Suprapubic skin (tissue), 4 donors: ENCODE measurements around the gene SLC6A4. TPM values are rescaled to one million over a fixed set of nuclear protein-coding genes. Genes with fewer than 3 reads are reported as not detected.
A peak's percentile ranks its signal among the peaks of the same experiment; 100 is the strongest.

Experiments used
- DNase-seq, 2 donors: peaks; one replicate each; pipeline ENCODE4 v3.0.0-alpha.2; 2019; ENCODE audit warnings: low spot score in 2 of 2
- H3K27ac ChIP-seq: fragments of 200-600 bp; sonication (generic); one replicate; pipeline ENCODE4 v1.5.1; 2019
- H3K27me3 ChIP-seq: fragments of 200-600 bp; sonication (generic); one replicate; pipeline ENCODE4 v1.5.1; 2019
- H3K36me3 ChIP-seq: fragments of 200-600 bp; sonication (generic); one replicate; pipeline ENCODE4 v1.5.1; 2019
- H3K4me1 ChIP-seq: fragments of 200-600 bp; sonication (generic); one replicate; pipeline ENCODE4 v1.5.1; 2019
- H3K4me3 ChIP-seq: fragments of 200-600 bp; sonication (generic); one replicate; pipeline ENCODE4 v1.5.1; 2019; ENCODE audit warnings: mild to moderate bottlenecking
- H3K9me3 ChIP-seq: fragments of 200-600 bp; sonication (generic); one replicate; pipeline ENCODE4 v1.5.1; 2019
- EP300 ChIP-seq: sonication (generic); formaldehyde crosslinking; IDR thresholded peaks from one replicate; pipeline ENCODE4 v1.6.1; 2017; ENCODE audit warnings: antibody characterized with exemption
- POLR2A ChIP-seq, 2 donors: fragments of 450-650 bp; IDR thresholded peaks; one replicate each; pipeline ENCODE4 v1.6.1; 2017; ENCODE audit warnings: antibody characterized with exemption in 2 of 2, mild to moderate bottlenecking in 2 of 2, moderate library complexity in 2 of 2
- POLR2AphosphoS5 ChIP-seq, 3 donors: sonication (generic); formaldehyde crosslinking; IDR thresholded peaks; one replicate each; pipeline ENCODE4 v1.6.1; 2017; ENCODE audit warnings: antibody characterized with exemption in 3 of 3
- WGBS: methylation state at CpG from one replicate; pipeline ENCODE4 v1.1.5; 2018; 5-methylcytosine and 5-hydroxymethylcytosine counted together
- total RNA-seq, 4 donors: library from RNA; depleted of rRNA; stranded (reverse); fragments of >200 nt; gene quantifications; one replicate each; pipeline ENCODE4 v1.1.0, GENCODE V29; 2016
- TF ChIP-seq, protein P1 (sequence below), 2 donors: fragments of 200-600 bp in 1 of 2; fragments of 450-650 bp in 1 of 2; sonication (generic) in 1 of 2; IDR thresholded peaks; one replicate each; pipeline ENCODE4 v1.5.1; 2016 to 2019; ENCODE audit warnings: antibody characterized with exemption in 2 of 2, mild to moderate bottlenecking in 1 of 2, moderate library complexity in 1 of 2

SLC6A4 gene
- 1 to 10 TPM in 1 of 4 donors, under 1 TPM in 3; 0.42 to 1.6 (median 0.69) TPM for total RNA-seq

DNA sequence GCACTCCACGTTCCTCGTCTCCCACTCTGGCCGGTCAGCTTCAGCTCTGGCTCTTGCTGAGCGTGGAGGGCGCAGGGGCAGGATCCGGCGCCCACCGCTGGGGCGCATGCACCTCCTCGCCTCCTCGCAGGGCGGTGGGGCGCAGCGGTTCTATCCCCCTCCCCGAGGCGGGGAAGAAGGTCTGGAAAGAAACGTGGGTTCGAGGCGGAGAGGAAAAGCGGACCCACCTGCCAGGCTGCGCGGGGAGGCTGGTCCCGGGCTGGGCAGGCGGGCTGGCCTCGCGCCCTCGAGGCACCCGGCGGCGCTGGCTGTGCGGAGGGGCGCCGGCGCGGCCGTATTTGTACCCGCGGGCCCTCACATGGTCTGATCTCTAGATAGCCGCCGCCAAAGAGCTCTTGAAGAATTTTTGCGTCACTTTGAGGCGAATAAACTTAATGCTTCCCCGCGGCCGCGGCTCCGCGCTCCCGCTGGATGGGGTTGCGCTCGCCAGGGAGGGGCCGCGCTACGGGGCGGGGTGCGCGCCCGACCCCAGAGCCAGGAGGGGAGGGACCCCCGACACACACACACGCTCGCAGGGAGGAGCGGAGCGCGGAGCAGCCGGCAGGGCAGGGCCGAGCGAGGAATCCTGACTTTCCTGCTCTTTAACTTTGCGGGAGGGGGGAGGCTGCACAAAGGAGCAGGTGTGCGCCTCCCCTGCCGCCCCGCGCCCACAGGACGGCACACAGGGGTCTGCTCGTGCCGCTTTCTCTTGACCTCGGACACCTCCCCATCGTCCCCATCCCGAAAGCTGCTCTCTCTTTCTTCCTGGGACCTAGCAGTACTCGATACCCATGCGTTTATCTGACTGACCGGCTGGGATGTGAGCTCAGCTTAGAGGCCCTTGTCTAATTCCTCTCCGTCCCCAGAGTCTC is at the start of gene SLC6A4:
TSS of gene SLC6A4 (minus strand) at position 312 of the 911 bp plus-strand sequence. CDS start 13,739 bp downstream, outside the sequence.
- H3K27ac ChIP-seq, result no peak within 1 kb of the TSS
- peaks cover 17% of the 10 kb centered on the region for H3K27me3 ChIP-seq
- 5% methylated on average over 63 of the region's 82 CpGs for WGBS
- TF ChIP-seq, protein P1, sequence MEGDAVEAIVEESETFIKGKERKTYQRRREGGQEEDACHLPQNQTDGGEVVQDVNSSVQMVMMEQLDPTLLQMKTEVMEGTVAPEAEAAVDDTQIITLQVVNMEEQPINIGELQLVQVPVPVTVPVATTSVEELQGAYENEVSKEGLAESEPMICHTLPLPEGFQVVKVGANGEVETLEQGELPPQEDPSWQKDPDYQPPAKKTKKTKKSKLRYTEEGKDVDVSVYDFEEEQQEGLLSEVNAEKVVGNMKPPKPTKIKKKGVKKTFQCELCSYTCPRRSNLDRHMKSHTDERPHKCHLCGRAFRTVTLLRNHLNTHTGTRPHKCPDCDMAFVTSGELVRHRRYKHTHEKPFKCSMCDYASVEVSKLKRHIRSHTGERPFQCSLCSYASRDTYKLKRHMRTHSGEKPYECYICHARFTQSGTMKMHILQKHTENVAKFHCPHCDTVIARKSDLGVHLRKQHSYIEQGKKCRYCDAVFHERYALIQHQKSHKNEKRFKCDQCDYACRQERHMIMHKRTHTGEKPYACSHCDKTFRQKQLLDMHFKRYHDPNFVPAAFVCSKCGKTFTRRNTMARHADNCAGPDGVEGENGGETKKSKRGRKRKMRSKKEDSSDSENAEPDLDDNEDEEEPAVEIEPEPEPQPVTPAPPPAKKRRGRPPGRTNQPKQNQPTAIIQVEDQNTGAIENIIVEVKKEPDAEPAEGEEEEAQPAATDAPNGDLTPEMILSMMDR (IDR thresholded peaks at IDR 0.05), result no peak
- no peak for TF ChIP-seq POLR2A (IDR thresholded peaks at IDR 0.05)
- no peak for TF ChIP-seq EP300
- TF ChIP-seq POLR2AphosphoS5 (IDR thresholded peaks at IDR 0.05), result no peak
- no peaks in the 10 kb centered on the region for H3K9me3 ChIP-seq
- peak in 1 of 2 donors; percentile 65 for DNase-seq
- H3K4me1 ChIP-seq, result peaks cover 31% of the 10 kb centered on the region
- peak within 1 kb of the TSS; percentile 55 for H3K4me3 ChIP-seq
- H3K36me3 ChIP-seq, result no peaks in the 10 kb centered on the region

DNA sequence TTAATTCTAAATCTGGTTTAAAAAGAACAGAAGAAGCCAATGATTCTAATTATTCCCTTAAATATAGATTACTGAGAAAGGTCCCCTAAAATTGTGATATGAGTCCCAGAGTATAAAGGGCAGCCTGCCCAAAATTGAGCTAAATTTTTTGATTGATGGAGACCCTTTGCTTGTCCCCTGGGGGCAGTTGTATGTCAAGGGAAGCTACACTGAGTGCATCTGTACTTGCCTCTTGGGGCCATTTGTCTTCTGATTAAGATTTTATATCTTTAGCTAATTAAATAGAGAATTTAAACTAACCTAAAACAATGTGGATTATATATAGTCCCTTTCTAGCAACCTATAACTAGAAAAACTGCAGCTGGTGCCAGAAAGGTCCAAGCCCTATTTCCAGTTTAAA is 43.7 kb upstream of the SLC6A4 start:
- DNase-seq, result no peak
- H3K4me3 ChIP-seq, result no peak overlapping the region
- peaks cover 73% of the 10 kb centered on the region for H3K36me3 ChIP-seq

DNA sequence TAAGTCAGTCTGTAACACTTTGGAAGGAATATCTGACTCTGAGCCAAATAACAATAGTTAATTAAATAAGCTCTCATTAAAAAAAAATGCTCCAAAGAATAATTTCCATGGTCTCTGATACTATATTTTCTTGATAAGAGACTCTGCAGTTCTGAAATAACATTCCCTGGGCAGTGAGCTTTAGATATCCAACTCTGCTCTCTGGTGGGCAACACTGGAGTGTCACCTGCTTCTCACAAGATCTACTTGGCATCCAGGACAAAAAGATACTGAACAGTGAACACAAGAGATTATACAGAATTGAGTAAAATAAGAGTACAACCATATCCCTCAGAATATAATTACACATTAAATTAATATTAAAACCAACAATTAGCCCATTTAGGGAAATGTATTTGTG is 42.5 kb upstream of the SLC6A4 start:
- TF ChIP-seq EP300 (no peak), POLR2AphosphoS5 (IDR thresholded peaks at IDR 0.05) (no peak), POLR2A (IDR thresholded peaks at IDR 0.05) (no peak)
- TF ChIP-seq, protein P1 (IDR thresholded peaks at IDR 0.05), result peak in 1 of 2 donors; percentile 38
- no peak overlapping the region for H3K27ac ChIP-seq
- no peak for DNase-seq
- H3K27me3 ChIP-seq, result no peaks in the 10 kb centered on the region
- H3K9me3 ChIP-seq, result no peaks in the 10 kb centered on the region
- H3K4me1 ChIP-seq, result no peaks in the 10 kb centered on the region
- H3K36me3 ChIP-seq, result peaks cover 73% of the 10 kb centered on the region
- no peak overlapping the region for H3K4me3 ChIP-seq

More for the DNA sequence above, 43.7 kb upstream of the SLC6A4 start:
- no peak overlapping the region for H3K27ac ChIP-seq
- no peaks in the 10 kb centered on the region for H3K4me1 ChIP-seq
- H3K27me3 ChIP-seq, result no peaks in the 10 kb centered on the region
- TF ChIP-seq POLR2A (IDR thresholded peaks at IDR 0.05) (no peak), EP300 (no peak), POLR2AphosphoS5 (IDR thresholded peaks at IDR 0.05) (no peak)
- TF ChIP-seq, protein P1 (IDR thresholded peaks at IDR 0.05), result no peak
- no peaks in the 10 kb centered on the region for H3K9me3 ChIP-seq

DNA sequence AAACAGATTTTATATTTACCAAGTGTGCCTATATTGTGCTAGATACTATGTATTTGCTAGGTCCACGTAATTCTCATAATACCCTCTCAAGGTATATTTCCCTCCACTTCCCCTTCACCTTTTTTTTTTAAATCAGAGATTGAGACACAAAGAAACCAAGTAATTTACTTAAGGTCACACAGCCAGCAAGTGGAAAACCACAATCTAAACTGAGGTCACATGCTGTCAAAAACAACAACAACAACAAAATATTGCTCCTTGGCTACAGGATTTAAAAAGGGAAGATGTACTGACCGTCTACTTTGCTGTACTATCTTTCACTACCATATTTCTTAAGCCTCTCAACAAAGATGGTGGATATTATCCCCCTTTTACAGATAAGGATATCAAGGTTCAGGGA is 40.4 kb upstream of the SLC6A4 start:
- Histone ChIP-seq H3K4me1 (no peaks in the 10 kb centered on the region), H3K27me3 (no peaks in the 10 kb centered on the region), H3K36me3 (peaks cover 78% of the 10 kb centered on the region), H3K9me3 (no peaks in the 10 kb centered on the region), H3K27ac (no peak overlapping the region), H3K4me3 (no peak overlapping the region)
- no peak for TF ChIP-seq POLR2AphosphoS5 (IDR thresholded peaks at IDR 0.05)
- no peak for TF ChIP-seq EP300
- TF ChIP-seq POLR2A (IDR thresholded peaks at IDR 0.05), result no peak
- DNase-seq, result no peak
- WGBS, result 86% methylated on average over 2 of the region's 2 CpGs

GRCh38 chr17:30274887-30275286 is 39.4 kb upstream of the SLC6A4 start:
- no peak for DNase-seq
- TF ChIP-seq POLR2AphosphoS5 (IDR thresholded peaks at IDR 0.05), result no peak
- no peak for TF ChIP-seq EP300
- TF ChIP-seq, protein P1 (IDR thresholded peaks at IDR 0.05), result no peak
- no peak for TF ChIP-seq POLR2A (IDR thresholded peaks at IDR 0.05)
- H3K4me1 ChIP-seq, result no peaks in the 10 kb centered on the region
- H3K9me3 ChIP-seq, result no peaks in the 10 kb centered on the region
- H3K27me3 ChIP-seq, result no peaks in the 10 kb centered on the region
- 92% methylated on average over 3 of the region's 3 CpGs for WGBS
- no peak overlapping the region for H3K27ac ChIP-seq
- H3K4me3 ChIP-seq, result no peak overlapping the region
- peaks cover 81% of the 10 kb centered on the region for H3K36me3 ChIP-seq
